NOMO-1 (cell line): ENCODE data around the gene IL36B.

Experiments
- DNase-seq, 2 experiments: peaks; one replicate each; lab custom pipeline; 2025; ENCODE audit not compliant: unreplicated experiment in 2 of 2; lab: John Stamatoyannopoulos, UW

The IL36B gene

DNA sequence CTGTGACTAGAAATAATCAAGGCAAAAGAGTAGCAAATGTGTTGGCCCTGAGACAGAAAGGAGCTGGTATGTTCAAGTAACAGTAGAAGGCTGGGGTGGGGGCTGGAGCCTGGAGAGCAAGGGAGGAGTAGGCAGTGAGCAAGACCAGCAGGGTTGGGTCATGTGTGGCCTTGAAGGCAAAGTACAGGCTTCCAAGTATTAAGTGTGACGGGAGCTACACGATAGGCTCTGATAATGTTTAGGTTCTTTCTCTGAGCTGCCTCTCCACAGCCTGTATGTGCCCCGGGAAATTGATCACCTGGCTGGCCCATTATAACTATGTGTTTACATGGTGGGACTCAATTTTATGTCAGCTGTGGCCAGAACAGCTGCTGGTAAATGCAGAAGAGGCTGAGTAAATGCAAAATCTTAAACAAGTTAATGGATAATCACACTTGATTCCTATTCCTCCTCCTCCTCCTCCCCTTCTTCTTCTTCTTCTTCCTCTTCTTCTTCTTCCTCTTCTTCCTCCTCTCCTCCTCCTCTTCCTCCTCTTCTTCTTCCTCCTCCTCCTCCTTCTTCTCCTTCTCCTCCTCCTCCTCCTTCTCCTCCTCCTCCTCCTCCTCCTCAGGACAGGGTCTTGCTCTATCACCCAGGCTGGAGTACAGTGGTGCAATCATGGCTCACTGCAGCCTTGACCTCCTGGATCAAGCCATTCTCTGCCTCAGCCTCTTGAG is 24.4 kb upstream of the IL36B start:
- DNase-seq = no peak

DNA sequence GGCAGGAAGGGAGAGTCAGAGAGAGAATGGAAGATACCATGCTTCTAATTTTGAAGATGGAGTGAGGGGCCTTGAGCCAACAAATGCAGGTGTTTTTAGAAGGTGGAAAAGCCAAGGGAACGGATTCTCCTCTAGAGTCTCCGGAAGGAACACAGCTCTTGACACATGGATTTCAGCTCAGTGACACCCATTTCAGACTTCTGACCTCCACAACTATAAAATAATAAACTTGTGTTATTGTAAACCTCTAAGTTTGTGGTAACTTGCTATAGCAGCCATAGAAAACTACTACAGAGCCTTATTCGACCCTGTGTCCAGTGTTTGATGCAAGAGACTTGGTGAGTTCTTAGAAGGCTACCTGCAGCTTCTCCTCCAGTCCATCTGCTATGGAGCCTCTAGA is 22.9 kb upstream of the IL36B start:
- DNase-seq = no peak

DNA sequence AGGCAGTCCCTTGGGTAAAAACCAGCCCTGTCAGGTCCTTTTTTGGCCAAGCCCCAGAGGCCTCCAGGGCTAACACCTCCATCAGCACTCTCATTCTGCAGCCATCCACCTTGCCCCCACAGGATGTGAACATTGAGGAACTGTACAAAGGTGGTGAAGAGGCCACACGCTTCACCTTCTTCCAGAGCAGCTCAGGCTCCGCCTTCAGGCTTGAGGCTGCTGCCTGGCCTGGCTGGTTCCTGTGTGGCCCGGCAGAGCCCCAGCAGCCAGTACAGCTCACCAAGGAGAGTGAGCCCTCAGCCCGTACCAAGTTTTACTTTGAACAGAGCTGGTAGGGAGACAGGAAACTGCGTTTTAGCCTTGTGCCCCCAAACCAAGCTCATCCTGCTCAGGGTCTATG is 22.4 kb upstream of the IL36B start:
- no peak for DNase-seq

DNA sequence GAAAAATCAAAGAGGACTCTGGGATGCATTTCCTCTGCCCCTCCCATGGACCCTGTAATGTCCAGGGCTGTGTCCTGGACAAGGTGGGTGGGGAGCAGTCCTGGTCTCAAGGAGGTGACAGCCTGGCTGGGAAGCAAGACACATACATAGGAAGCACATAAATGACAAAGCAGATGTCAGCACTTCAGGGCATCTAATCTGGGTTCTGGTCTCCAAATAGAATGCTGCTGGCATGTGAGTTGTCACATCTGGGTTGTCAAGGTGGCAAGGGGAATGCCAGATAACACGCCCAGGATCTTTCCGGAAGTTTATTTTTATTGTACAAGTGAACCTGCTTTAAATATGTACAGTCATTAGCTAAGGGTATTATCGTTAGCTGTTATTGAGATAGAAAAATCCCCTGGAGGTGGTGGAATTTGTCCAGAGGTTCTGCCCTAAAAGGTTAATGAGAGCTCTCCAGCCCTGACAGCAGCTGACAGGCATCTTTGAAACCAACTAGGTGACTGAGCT is 20.7 kb upstream of the IL36B start:
- no peak for DNase-seq

DNA sequence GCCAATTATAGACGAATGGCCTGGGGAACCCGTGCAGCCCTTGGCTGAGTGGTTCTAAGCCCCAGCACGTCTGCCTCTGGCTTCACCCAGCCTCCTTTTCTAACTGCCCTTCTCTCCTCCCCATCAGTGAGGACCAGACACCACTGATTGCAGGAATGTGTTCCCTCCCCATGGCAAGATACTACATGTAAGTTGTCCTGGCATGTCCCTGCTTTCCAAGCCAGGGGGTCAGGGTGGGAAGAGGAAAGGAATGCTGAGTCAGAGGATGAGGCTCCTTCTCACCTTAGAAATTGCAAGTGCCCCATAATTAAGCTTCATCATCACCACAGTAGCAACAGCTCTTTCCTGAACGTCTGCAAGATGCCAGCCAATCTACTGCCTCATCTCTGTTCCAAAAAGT is 19.9 kb upstream of the IL36B start:
- no peak for DNase-seq

DNA sequence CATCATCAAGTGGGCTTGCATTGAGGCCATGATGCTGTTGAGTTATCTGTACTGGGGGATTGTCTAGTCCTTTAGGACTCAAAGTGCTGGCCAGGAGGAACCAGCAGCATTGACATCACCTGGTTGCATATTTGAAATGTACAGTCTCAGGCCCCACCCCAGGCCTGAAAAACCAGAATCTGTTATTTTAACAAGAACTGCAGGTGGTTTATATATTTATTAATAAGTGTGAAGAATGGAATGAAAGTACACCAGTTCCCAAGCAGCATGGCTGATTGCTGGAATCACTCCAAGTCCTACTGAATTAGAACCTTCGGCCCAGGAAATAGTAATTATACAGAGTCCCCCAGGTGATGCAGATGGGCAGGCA is 17.9 kb upstream of the IL36B start:
- no peak for DNase-seq

DNA sequence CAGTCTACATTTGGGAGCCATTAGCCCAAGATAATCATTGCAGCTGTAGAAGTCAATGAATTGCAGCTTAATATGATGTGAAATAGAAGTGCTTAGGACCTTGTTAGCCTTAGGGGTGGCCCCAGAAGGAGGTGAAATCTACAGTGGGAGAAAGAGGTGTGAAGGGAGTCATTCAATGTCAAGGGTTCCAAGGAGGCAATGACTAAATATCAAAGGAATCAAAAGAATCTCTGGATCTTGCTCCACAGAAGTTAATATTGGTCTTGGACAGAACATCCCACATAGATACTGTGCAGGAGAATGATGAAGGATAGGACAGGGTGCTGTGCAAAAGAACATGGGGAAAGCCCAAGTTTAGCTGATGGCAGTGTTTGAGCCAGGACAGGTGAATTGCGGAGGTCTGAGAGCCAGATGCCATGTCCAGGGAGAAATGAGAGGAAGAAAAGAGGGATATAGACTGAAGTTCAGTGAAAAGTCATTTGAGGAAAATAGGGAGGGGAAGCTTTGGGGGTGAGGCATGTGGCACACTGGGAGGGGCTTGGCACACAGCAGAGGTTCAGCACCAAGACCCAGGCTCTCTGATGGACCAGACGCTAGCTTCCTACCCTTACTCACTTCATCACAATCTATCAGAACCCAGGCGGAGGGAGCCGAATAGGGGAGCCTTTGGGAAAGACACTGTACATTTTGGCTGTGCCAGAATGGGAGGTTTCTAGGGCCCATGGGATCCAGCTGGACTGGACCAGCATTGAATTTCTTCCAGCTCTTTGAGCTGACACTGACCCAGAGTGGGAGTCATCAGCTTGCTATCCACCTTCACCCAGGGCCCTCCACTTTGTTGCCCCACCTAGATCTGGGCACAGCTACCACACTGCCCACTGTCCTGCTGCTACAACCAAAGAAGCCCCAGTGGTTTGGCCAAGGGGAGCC is 17.3 kb upstream of the IL36B start:
- no peak for DNase-seq

DNA sequence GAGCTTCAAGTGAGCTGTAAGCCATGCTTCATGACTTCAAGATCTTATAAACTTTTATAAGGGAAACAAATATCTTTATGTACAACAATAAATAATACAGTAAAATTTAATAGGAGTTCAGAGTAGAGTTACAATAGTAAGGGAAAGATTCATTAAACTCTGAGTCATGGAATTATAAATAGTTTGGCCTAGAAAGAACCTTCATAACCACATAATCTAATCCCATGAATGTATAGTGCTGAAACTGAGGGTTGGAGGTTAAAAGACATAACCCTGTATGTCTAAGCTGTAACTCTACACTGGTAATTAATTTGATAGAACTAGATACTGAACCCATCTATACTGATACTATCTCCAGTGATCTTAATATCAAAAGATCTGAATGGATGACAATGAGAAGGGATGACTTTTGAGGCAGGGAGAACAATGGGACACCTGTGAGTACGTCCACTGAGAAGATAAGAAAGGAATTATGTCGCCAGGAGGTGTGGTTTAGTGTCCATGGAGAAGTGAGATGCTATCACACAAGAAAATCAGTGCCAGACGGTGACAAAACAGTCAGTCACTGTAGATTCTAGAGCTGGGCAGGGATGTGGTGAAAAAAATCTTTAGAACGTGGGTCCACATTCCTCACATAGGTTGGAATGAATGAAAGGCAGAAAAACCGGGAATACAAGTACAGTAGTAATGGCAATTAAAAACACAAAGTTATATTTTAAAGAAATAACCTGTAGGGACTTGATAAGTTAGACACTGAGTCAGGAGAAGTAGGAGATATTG is 16.2 kb upstream of the IL36B start:
- no peak for DNase-seq

DNA sequence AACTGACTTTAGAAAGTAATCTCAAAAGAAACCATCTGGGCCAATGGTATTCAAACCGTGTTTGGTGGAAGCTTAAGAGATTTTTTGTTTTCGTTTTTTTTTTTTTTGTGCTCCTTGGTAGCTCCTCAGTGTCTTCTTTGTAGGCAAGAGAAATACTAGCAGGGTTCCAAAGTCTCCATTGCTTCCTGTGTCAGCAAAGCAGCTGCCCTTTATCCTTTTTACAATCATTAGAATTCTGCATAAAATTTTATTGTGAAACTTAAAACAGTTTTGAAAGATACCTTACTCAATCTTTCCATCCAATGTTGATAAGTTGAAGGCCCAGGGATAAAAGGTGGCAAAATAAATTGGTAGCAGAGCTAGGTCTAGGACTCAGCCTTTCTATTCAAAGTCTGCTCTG is 15.6 kb upstream of the IL36B start:
- no peak for DNase-seq

DNA sequence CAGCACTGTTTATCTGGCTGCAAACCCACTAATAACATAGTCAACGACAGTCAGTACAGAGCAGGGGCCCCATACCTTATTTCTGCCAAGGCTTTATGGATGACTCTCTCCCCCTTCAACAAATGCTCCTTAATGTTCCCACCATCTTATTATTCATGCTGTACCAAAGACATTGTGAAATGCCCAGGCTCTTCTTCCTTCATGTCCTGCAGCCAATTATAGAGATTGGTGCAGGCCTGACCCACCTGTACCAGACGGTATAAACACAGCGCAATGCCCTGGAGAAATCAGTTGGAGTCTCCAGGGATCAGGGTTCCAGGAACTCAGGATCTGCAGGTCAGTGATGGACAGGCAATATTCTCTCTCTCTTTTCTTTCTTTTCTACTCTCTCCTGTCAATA is 15.0 kb upstream of the IL36B start, which contains the start of gene IL1F10:
Gene IL1F10 (plus strand): TSS at position 290 of the 400 bp plus-strand sequence. CDS start 4,769 bp downstream, outside the sequence.
- DNase-seq = no peak

DNA sequence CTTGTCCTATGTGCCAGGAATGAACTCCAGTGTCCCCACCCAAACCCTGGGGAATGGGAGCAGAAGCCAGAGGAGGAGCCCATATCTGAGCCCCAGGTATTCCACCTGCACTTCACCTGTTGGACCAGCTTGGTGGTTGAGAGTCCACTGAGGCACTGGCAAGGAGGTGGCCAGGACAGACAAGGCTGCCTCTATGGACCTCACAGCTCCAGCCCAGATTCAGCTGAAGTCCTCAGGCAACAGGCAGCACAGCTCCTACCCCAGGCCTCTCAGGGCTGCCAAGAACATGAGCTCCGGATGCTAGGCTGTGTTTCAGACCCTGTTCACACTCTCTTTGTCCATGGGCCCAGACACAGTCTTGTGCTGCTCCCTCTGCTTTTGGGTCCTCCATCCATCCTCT is 12.2 kb upstream of the IL36B start:
- DNase-seq = no peak

DNA sequence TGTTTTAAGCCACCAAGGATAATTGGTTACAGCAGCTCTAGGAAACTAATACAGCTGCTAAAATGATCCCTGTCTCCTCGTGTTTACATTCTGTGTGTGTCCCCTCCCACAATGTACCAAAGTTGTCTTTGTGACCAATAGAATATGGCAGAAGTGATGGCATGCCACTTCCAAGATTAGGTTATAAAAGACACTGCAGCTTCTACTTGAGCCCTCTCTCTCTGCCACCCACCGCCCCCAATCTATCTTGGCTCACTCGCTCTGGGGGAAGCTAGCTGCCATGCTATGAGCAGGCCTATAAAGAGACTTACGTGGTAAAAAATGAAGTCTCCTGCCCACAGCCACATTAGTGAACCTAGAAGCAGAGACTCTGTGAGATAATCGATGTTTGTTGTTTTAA is 11.6 kb upstream of the IL36B start:
- no peak for DNase-seq

DNA sequence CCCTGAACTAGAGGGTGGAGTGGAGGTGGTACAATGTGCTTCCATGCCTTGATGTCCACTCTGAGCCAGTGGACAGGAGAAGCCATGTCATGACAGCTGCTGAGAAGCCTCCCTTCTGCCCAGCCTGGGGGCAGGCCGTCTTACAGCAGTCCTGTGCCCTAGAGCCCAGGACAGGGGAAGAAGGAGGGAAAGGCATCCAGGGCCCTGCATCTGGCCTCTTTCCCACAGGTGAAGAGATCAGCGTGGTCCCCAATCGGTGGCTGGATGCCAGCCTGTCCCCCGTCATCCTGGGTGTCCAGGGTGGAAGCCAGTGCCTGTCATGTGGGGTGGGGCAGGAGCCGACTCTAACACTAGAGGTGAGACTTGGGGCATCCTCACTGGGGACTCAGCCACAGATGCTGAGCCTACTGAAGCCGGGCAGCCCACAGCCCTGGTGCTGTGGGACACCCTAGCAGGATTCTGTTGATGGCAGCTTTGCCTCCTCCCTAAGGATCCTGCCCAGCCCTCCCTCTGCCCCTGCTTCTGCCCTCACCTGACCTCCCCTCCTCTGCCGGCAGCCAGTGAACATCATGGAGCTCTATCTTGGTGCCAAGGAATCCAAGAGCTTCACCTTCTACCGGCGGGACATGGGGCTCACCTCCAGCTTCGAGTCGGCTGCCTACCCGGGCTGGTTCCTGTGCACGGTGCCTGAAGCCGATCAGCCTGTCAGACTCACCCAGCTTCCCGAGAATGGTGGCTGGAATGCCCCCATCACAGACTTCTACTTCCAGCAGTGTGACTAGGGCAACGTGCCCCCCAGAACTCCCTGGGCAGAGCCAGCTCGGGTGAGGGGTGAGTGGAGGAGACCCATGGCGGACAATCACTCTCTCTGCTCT is 9.5 kb upstream of the IL36B start:
- no peak for DNase-seq

DNA sequence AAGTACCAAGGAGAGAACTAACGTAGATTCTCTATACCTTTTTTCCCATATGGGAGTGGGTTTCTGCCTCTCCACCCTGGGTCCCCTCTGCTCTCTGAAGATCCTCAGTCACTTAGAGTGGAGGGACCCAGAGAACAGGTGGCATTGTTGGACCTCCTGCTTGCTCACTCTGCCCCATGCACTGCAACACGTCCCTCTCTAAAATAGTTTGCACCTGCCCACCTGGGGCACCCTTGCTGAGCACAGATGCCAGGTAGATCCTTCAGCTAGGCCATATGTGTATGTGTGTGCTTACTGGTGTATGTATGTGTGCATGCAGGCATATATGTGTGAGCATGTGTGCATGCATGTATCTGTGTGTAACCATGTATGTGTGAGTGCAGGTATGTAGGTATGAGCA is 8.6 kb upstream of the IL36B start:
- DNase-seq = no peak

DNA sequence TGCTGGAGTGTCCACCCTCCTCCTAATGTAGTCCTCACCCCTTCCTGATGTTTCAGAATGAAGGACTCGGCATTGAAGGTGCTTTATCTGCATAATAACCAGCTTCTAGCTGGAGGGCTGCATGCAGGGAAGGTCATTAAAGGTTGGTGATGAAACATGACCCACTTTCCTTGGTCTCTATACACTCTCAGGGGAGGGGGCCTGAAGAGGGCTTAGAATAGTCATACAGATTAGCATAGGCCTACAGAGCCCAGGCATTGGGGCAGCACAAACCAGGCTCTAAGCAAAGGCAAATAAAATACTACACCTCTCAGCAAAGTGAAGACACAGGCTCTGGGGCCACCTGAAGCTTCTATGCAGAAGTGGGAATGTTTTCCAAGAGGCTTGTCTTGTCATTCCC is 8.1 kb upstream of the IL36B start:
- no peak for DNase-seq

DNA sequence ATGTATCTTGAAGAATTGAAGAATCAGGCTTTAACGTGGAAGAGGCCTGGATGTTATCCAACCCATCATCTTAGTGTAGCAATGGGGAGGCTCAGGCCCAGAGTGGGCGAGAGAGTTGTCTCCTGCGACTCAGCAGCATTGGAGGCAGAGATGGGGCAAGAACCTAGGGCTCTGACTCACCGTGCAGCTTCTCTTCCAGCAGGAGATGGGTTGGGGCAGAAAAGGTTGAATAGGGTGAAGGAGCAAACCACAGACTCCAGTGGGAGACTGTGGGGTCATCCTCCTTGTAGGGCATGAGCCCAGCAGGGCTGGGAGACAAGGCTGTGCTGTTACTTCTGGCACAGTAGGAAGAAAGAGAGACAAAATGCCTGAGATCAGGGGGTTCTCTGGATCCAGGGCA is 7.7 kb upstream of the IL36B start:
- DNase-seq = no peak

DNA sequence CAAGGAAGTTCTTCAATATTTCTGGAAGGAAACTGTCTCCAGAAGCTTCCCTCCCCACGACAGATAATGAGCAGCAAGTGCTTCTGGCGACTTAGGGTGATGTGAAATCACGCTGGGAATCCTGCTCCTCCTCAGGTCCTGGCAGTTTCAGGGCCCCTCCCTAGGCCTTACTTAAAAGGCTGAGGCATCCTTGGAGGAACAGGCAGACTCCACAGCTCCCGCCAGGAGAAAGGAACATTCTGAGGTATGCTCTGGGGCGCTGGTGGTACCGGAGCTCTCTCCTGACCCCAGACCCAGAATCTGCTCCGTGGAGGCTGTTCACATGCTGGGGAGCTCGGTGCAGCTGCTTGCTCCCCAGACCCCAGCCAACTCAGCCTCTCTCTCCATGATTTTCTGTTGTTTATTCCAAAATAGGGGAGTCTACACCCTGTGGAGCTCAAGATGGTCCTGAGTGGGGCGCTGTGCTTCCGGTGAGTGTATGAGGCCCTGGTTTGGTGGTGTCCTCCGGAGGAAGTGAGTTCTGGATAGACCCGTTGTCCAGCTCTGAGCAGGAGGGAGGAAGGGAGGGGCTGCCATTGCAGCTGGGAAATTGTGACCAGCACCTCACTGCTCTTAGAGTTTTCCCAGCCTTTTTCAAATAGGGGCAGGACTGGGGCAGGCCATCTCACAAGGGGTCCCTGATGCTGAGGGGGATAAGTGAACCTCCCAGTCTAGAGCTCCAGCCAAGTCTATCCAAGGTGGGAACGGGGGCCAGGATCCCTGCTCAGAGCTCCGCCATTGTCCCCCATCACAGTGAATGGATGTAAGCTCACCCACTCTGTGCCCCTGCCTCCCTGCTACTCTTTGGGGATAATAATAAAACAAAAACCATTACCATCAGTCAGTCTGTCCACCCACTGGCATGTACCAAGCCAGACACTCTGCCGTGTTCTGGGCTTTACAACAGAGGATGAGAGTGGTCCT is 6.6 kb upstream of the IL36B start, which contains the start of gene IL36RN:
Gene IL36RN (plus strand): TSS at position 201 of the 963 bp plus-strand sequence. CDS start 241 bp downstream, at position 442.
- DNase-seq = no peak

DNA sequence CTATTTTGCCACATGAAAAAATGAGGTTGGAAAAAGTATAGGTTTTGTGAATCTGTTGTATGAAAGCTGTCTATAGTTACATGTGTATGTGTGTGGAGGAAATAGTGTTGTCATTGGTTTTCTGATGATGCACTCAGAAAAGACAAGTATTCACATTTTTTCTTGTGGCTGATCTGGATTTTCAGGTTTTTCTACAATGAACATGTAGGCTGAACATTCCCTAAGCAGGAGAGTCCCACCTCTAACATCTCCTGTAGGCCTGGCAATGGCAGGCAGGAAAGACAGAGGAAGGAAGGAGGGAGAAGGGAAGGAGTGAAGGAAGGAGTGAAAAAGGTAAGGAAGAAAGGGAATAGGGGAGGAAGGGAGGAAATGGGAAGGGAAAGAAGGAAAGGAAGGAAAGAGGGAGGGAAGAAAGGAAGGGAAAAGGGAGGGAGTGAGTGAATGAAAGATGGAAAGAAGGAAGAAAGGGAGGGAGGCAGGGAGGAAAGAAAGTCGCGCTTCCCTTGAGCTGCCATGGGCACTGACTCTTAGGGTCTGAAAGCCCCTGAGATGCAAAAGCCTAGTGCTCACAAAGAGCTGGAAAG is 5.8 kb upstream of the IL36B start:
- no peak for DNase-seq

DNA sequence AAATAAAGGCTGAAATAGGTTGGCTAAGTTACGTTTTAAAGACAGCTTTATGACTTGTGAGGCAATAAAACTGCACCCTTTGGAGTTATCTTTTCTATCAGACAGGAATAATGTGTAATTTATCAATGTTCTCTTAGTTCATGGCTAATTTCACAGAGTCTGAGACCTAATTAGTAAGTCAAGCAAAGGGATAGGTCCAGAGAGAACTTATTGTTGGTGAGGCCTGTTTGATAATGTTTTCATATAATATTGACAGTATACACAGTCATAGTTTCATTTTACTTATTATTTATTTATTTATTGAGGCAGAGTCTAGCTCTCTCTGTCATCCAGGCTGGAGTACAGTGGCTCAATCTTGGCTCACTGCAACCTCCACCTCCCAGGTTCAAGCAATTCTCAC is 4.5 kb upstream of the IL36B start:
- DNase-seq = no peak
